Common myeloid progenitor, CD34-positive (primary cell): ENCODE results near the gene DOCK1.

Experiments used
- CTCF ChIA-PET: fragments of 350-600 bp; sonication (Branson Sonifier 250); formaldehyde crosslinking; loops from one replicate; lab custom pipeline; 2021; ENCODE audit warnings: antibody characterized with exemption; lab: Charles Lee
- POLR2A ChIA-PET: fragments of 350-600 bp; sonication (Branson Sonifier 250); formaldehyde crosslinking; loops from one replicate; lab custom pipeline; 2021; ENCODE audit warnings: antibody characterized with exemption; lab: Charles Lee
- DNase-seq, 3 donors: peaks; one replicate each; pipeline versions ENCODE4 v3.0.0 to v3.0.0-alpha.2; 2013
- H3K27ac ChIP-seq, 2 experiments: 1 replicate in 1 of 2; 2 replicates in 1 of 2; pipeline ENCODE4 v1.7.0; 2013; ENCODE audit warnings: inconsistent platforms in 2 of 2, low read length in 2 of 2, mild to moderate bottlenecking in 2 of 2, low read depth in 1 of 2, moderate library complexity in 1 of 2; ENCODE audit not compliant: severe bottlenecking in 2 of 2, insufficient read depth in 1 of 2, poor library complexity in 1 of 2
- H3K27me3 ChIP-seq, 5 experiments: replicated peaks in 2 of 5; 1 replicate in 3 of 5; 2 replicates in 2 of 5; pipeline versions ENCODE4 v1.6.1 to v1.7.0; 2013; ENCODE audit warnings: low read length in 4 of 5, mild to moderate bottlenecking in 2 of 5, moderate library complexity in 2 of 5, inconsistent platforms in 1 of 5; ENCODE audit not compliant: insufficient read depth in 5 of 5, control insufficient read depth in 4 of 5
- H3K36me3 ChIP-seq, 4 experiments: 1 replicate in 2 of 4; 2 replicates in 2 of 4; pipeline versions ENCODE4 v1.6.1 to v1.7.0; 2013; ENCODE audit warnings: low read length in 3 of 4, control low read depth in 1 of 4, mild to moderate bottlenecking in 1 of 4; ENCODE audit not compliant: control insufficient read depth in 4 of 4, insufficient read depth in 4 of 4
- H3K4me1 ChIP-seq, 4 experiments: 1 replicate in 3 of 4; 2 replicates in 1 of 4; pipeline versions ENCODE4 v1.6.1 to v1.7.1; 2013; ENCODE audit warnings: low read length in 3 of 4, mild to moderate bottlenecking in 3 of 4, control low read depth in 1 of 4, inconsistent platforms in 1 of 4, moderate library complexity in 1 of 4; ENCODE audit not compliant: control insufficient read depth in 4 of 4, insufficient read depth in 4 of 4; ENCODE audit errors: control extremely low read depth in 1 of 4
- H3K4me3 ChIP-seq, 7 experiments: 1 replicate in 4 of 7; 2 replicates in 3 of 7; pipeline versions ENCODE4 v1.5.1 to v1.7.0; 2013; ENCODE audit warnings: mild to moderate bottlenecking in 7 of 7, low read length in 6 of 7, moderate library complexity in 6 of 7, inconsistent platforms in 2 of 7, low read depth in 2 of 7, control low read depth in 1 of 7; ENCODE audit not compliant: insufficient read depth in 4 of 7, control insufficient read depth in 1 of 7; ENCODE audit errors: extremely low read depth in 1 of 7
- H3K9me3 ChIP-seq, 5 experiments: 1 replicate in 4 of 5; 2 replicates in 1 of 5; pipeline versions ENCODE4 v1.6.1 to v1.7.1; 2013; ENCODE audit warnings: low read length in 4 of 5, mild to moderate bottlenecking in 2 of 5, inconsistent platforms in 1 of 5, low read depth in 1 of 5, moderate library complexity in 1 of 5; ENCODE audit not compliant: control insufficient read depth in 4 of 5, insufficient read depth in 2 of 5; ENCODE audit errors: control extremely low read depth in 1 of 5
- WGBS: methylation state at CpG from one replicate; pipeline ENCODE4 v1.1.5; 2013; ENCODE audit not compliant: insufficient coverage; 5-methylcytosine and 5-hydroxymethylcytosine counted together

Gene DOCK1

GRCh38 chr10:127052001-127052400, 146.8 kb downstream of the DOCK1 start:
- ChIA-PET CTCF (no interaction called here), POLR2A (no interaction called here)
- H3K36me3 ChIP-seq: peaks cover 2 to 41% (median 11%) of the 10 kb centered on the region in 4 experiments
- WGBS: 99% methylated on average over 7 of the region's 9 CpGs
- peaks cover 0 to 2% (median 0%) of the 10 kb centered on the region in 5 experiments for H3K9me3 ChIP-seq
- no peak overlapping the region for H3K27ac ChIP-seq
- H3K27me3 ChIP-seq: no peaks in the 10 kb centered on the region
- no peak for DNase-seq
- H3K4me3 ChIP-seq: no peak overlapping the region
- H3K4me1 ChIP-seq: no peaks in the 10 kb centered on the region

DNA sequence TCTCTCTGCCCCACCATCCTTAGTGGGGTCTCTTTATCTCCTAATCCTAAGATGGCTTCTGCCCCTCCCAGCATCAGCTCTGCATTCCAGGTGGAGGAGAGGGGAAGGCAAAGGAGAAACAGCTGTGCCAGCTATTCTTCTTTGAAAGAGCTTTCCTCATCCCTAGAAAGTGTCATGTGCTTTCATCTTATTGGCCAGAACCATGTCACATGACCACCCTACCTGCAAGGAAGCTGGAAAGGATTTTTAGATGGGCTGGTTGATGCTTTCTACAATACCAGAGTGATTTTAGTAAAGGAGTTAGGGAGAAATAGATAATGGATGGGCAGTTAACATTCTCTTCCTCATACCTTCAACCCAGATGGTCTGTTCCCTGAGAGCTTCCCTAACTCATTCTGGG, 150.0 kb downstream of the DOCK1 start:
- Histone ChIP-seq H3K27ac (no peak overlapping the region), H3K36me3 (peaks cover 2 to 65% (median 11%) of the 10 kb centered on the region in 4 experiments), H3K9me3 (peaks cover 0 to 24% (median 4%) of the 10 kb centered on the region in 5 experiments), H3K4me3 (no peak overlapping the region), H3K4me1 (no peaks in the 10 kb centered on the region), H3K27me3 (no peaks in the 10 kb centered on the region)
- DNase-seq: no peak
- ChIA-PET CTCF (no interaction called here), POLR2A (no interaction called here)

GRCh38 chr10:127059314-127059713, 154.1 kb downstream of the DOCK1 start:
- Histone ChIP-seq H3K36me3 (peaks cover 0 to 65% (median 9%) of the 10 kb centered on the region in 4 experiments), H3K9me3 (peaks cover 0 to 24% (median 4%) of the 10 kb centered on the region in 5 experiments), H3K27me3 (no peaks in the 10 kb centered on the region), H3K4me3 (no peak overlapping the region), H3K4me1 (no peaks in the 10 kb centered on the region), H3K27ac (no peak overlapping the region)
- POLR2A ChIA-PET: no interaction called here
- CTCF ChIA-PET: no interaction called here
- DNase-seq: no peak

DNA sequence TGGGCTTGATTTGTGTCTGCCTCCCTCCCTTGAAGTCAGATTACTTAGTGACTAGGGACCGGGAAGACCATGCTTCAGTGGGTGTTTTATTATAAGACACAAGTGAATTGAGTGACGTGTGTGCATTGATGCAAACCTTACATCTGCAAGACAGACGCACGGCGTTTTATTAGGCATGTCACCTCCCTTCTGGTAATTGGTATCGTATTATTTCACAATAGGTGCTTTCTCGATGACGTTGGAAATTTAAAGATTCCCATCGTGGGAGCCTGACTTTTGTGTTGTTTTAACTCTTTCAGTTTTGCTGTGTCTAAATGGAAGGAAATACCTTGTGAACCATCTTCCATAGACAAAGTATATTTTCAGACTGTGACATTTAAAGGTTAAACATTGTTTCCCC, 158.5 kb downstream of the DOCK1 start:
- Histone ChIP-seq H3K4me1 (no peaks in the 10 kb centered on the region), H3K4me3 (no peak overlapping the region), H3K27ac (no peak overlapping the region), H3K36me3 (peaks cover 0 to 59% (median 8%) of the 10 kb centered on the region in 4 experiments), H3K27me3 (no peaks in the 10 kb centered on the region), H3K9me3 (peaks cover 0 to 11% (median 4%) of the 10 kb centered on the region in 5 experiments)
- no peak for DNase-seq
- CTCF ChIA-PET: no interaction called here
- 100% methylated on average over 3 of the region's 9 CpGs for WGBS
- POLR2A ChIA-PET: no interaction called here

DNA sequence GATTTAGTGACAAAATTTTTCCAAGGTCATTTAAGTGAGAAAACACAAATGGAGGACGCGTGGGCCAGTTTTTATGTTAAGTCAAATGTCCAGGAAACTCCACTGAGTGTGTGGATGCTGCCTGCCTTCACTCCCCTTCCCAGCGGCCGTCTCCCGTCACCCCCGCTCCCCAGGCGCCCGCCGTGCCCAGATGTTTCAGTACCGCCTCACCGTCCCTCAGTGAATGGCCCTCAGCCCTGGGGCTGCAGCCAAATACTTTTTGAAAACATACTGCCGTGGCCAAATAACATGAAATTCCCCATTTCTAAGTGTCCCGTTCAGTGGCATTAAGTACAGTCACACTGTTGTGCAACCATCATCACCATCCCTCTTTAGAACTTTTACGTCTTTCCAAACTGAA, 159.2 kb downstream of the DOCK1 start:
- Histone ChIP-seq H3K27me3 (no peaks in the 10 kb centered on the region), H3K36me3 (peaks cover 0 to 62% (median 9%) of the 10 kb centered on the region in 4 experiments), H3K9me3 (peaks cover 0 to 5% (median 2%) of the 10 kb centered on the region in 5 experiments), H3K27ac (no peak overlapping the region), H3K4me3 (no peak overlapping the region), H3K4me1 (no peaks in the 10 kb centered on the region)
- ChIA-PET POLR2A (no interaction called here), CTCF (no interaction called here)
- WGBS: 96% methylated on average over 8 of the region's 14 CpGs
- no peak for DNase-seq

- WGBS: 100% methylated on average over 2 of the region's 4 CpGs
- Histone ChIP-seq H3K27ac (no peak overlapping the region), H3K36me3 (peaks cover 0 to 65% (median 8%) of the 10 kb centered on the region in 4 experiments), H3K27me3 (no peaks in the 10 kb centered on the region), H3K9me3 (no peaks in the 10 kb centered on the region), H3K4me1 (no peaks in the 10 kb centered on the region), H3K4me3 (no peak overlapping the region)
- no peak for DNase-seq
- POLR2A ChIA-PET: interaction anchor here (0.6 kb wide), 1 partner anchor 100 kb away, joined by 3 read pairs; no protein-coding TSS in a partner anchor
- CTCF ChIA-PET: no interaction called here
Observed at GRCh38 chr10:127067542-127068194, 162.4 kb downstream of the DOCK1 start.

- ChIA-PET POLR2A (no interaction called here), CTCF (no interaction called here)
- Histone ChIP-seq H3K27ac (no peak overlapping the region), H3K4me3 (no peak overlapping the region), H3K9me3 (no peaks in the 10 kb centered on the region), H3K4me1 (no peaks in the 10 kb centered on the region), H3K27me3 (no peaks in the 10 kb centered on the region), H3K36me3 (peaks cover 0 to 68% (median 5%) of the 10 kb centered on the region in 4 experiments)
- no peak for DNase-seq
Observed at GRCh38 chr10:127068485-127068884, 163.3 kb downstream of the DOCK1 start.
